K562 (cell line): ENCODE data around the gene LAGE3. TPM values are rescaled to one million over a fixed set of nuclear protein-coding genes. Genes with fewer than 3 reads are reported as not detected.

Source experiments
- ASH1L ChIP-seq: fragments of 450-650 bp; IDR thresholded peaks from 2 replicates; pipeline ENCODE4 v1.6.1; 2018; ENCODE audit warnings: borderline replicate concordance, mild to moderate bottlenecking, low read depth; ENCODE audit not compliant: partially characterized antibody
- CREM ChIP-seq: IDR thresholded peaks from 2 replicates; pipeline ENCODE4 v1.6.1; 2014; ENCODE audit warnings: antibody characterized with exemption, low read depth
- ELF4 ChIP-seq: fragments of 450-650 bp; formaldehyde crosslinking; IDR thresholded peaks from 2 replicates; pipeline ENCODE4 v1.4.0; 2022; ENCODE audit warnings: missing genetic modification characterization
- FOXK1 ChIP-seq: sonication (generic); formaldehyde crosslinking; IDR thresholded peaks from 2 replicates; pipeline ENCODE4 v1.8.0; 2022; ENCODE audit warnings: missing genetic modification reagents, mild to moderate bottlenecking, borderline replicate concordance
- GATA2 ChIP-seq: sonication (generic); formaldehyde crosslinking; IDR thresholded peaks from 2 replicates; pipeline ENCODE4 v1.4.0; 2020; ENCODE audit warnings: mild to moderate bottlenecking, missing genetic modification reagents
- HMG20B ChIP-seq: fragments of 250-450 bp; sonication (Bioruptor Pico); IDR thresholded peaks from 2 replicates; pipeline ENCODE4 v1.5.0; 2021; ENCODE audit warnings: mild to moderate bottlenecking
- MAFK ChIP-seq: IDR thresholded peaks from 2 replicates; pipeline ENCODE4 v1.6.1; 2011; ENCODE audit warnings: low read length, improper control_type of control experiment
- MEF2A ChIP-seq: IDR thresholded peaks from 2 replicates; pipeline ENCODE4 v1.6.1; 2011; ENCODE audit warnings: low read depth, mild to moderate bottlenecking, low read length, moderate library complexity; ENCODE audit not compliant: control insufficient read depth
- MEIS2 ChIP-seq: fragments of 450-650 bp; IDR thresholded peaks from 2 replicates; pipeline ENCODE4 v1.6.1; 2014; ENCODE audit warnings: mild to moderate bottlenecking; ENCODE audit not compliant: partially characterized antibody
- NBN ChIP-seq: fragments of 450-650 bp; IDR thresholded peaks from 2 replicates; pipeline ENCODE4 v1.6.1; 2016; ENCODE audit warnings: low read depth, mild to moderate bottlenecking
- RBBP5 ChIP-seq: fragments of 200-600 bp; sonication (generic); IDR thresholded peaks from 2 replicates; pipeline ENCODE4 v1.6.1; 2012; ENCODE audit warnings: borderline replicate concordance, mild to moderate bottlenecking, low read length, control low read depth, inconsistent platforms; ENCODE audit not compliant: insufficient read depth, poor library complexity, severe bottlenecking
- RBM15 ChIP-seq: fragments of 200-400 bp; formaldehyde crosslinking; IDR thresholded peaks from 2 replicates; pipeline ENCODE4 v1.6.1; 2018; ENCODE audit warnings: mild to moderate bottlenecking, low read length, moderate library complexity; ENCODE audit not compliant: insufficient read depth
- RCOR1 ChIP-seq, 2 experiments: IDR thresholded peaks; 2 replicates each; pipeline ENCODE4 v1.6.1; 2012; ENCODE audit warnings: low read depth in 2 of 2, low read length in 2 of 2, borderline replicate concordance in 1 of 2, improper control_type of control experiment in 1 of 2
- SMC3 ChIP-seq: conservative IDR thresholded peaks from 2 replicates; pipeline ENCODE4 v1.6.1; 2011; ENCODE audit warnings: low read depth, low read length, improper control_type of control experiment; ENCODE audit not compliant: insufficient read depth
- TSC22D4 ChIP-seq: fragments of 450-650 bp; IDR thresholded peaks from 2 replicates; pipeline ENCODE4 v1.6.1; 2016; ENCODE audit warnings: missing genetic modification characterization, missing biosample characterization, control low read depth
- ZHX1 ChIP-seq: fragments of 150-350 bp; conservative IDR thresholded peaks from 2 replicates; pipeline ENCODE4 v1.6.1; 2014; ENCODE audit warnings: low read length
- ZNF274 ChIP-seq: IDR thresholded peaks from 2 replicates; pipeline ENCODE4 v1.6.1; 2011; ENCODE audit warnings: low read depth, mild to moderate bottlenecking, low read length, moderate library complexity, borderline replicate concordance
- ZNF431 ChIP-seq: sonication (generic); formaldehyde crosslinking; IDR thresholded peaks from 2 replicates; pipeline ENCODE4 v1.8.0; 2022; ENCODE audit warnings: mild to moderate bottlenecking, missing genetic modification reagents
- ZNF436 ChIP-seq: fragments of 250-450, 450-650 bp; sonication (Bioruptor Pico); formaldehyde crosslinking; IDR thresholded peaks from 2 replicates; pipeline ENCODE4 v1.7.0; 2020; ENCODE audit warnings: mild to moderate bottlenecking
- ZNF512 ChIP-seq: IDR thresholded peaks from 2 replicates; pipeline ENCODE4 v1.6.1; 2016; ENCODE audit warnings: missing genetic modification characterization, missing compliant biosample characterization
- polyA plus RNA-seq, 8 experiments: library from polyadenylated mRNA; depleted of rRNA in 4 of 8; stranded (reverse) in 5 of 8; unstranded in 3 of 8; fragments of >200 nt; fragmentation: Nextera tagmentation in 2 of 8; fragmentation: Illumina TruSeq in 1 of 8; extraction: Ambion mirVana in 2 of 8; extraction: Trizol in 1 of 8; gene quantifications; 2 replicates each; pipeline versions ENCODE4 v1.2.1 to v1.2.3, GENCODE V29; 2011 to 2014; ENCODE audit warnings: inconsistent platforms in 1 of 8, missing spikeins in 1 of 8
- total RNA-seq, 7 experiments: library from RNA; depleted of rRNA in 6 of 7; stranded (reverse); fragments of >200 nt in 6 of 7; fragmentation: Illumina TruSeq in 2 of 7; extraction: Trizol in 2 of 7; gene quantifications; 2 replicates each; pipeline versions ENCODE4 v1.2.1 to v1.2.3, GENCODE V29; 2011 to 2021; ENCODE audit warnings: low replicate concordance in 1 of 7

The LAGE3 gene
- total and polyA plus RNA-seq, 9 of the 15 experiments (the other 6 are each of a cell fraction or from before 2014, with no cell fraction given): 28.2 to 125 (median 35.8) TPM

GRCh38 chrX:154478728-154479622 lies at the start of gene LAGE3 (continued):
- TF ChIP-seq ZNF512 (tag) (no peak), NBN (peak; percentile 47; the same call in 1 of the 2 replicates), RBBP5 (no peak), ASH1L (no peak), RBM15 (no peak), MEF2A (no peak), ELF4 (CRISPR knock-in tag) (no peak), CREM (peak; percentile 82), ZNF274 (no peak), TSC22D4 (tag) (no peak), MAFK (no peak), ZHX1 (no peak), SMC3 (no peak), MEIS2 (peak; percentile 89), FOXK1 (CRISPR knock-in tag) (no peak), ZNF436 (CRISPR knock-in tag) (no peak), HMG20B (CRISPR knock-in tag) (no peak), GATA2 (CRISPR knock-in tag) (no peak), ZNF431 (CRISPR knock-in tag) (no peak), RCOR1 (IDR thresholded peaks at IDR 0.05; ENCODE audit: borderline replicate concordance in 1 of 2, low read depth in 2 of 2, low read length in 2 of 2) (0 out of 4 replicates have a peak, but pooled peaks of 1 of the 2 experiments have one; percentile 41)
